Measurements from ENCODE around the gene GSDME.

GSDME gene

DNA sequence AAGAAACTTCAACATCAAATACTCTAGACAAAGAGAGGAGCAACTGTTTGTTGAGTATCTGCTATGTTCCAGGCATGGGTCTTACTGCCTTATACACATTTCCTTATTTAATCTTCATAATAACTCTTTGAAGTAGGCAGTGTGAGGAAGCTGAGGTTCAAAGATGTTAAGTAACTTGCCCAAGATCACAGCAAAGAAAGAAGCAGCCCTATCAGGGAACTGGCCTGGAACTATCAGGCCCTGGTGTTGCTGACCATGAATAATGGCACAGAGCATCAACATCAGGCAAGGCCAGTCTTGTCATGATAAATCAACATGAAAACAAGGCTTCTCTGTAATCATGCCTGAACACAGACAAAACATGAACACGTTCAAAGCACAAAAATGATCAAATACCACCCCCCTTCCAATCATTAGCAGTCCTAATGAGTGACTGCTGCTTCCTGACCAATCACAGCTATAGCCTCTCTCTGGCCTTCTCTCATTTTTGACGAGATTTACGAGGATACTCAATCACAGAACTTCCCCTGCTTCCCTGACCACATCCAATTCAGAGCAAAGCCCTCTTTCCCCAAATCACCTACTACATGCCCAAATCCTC, 2.3 kb downstream of the GSDME start:
- TF ChIP-seq, protein P1, sequence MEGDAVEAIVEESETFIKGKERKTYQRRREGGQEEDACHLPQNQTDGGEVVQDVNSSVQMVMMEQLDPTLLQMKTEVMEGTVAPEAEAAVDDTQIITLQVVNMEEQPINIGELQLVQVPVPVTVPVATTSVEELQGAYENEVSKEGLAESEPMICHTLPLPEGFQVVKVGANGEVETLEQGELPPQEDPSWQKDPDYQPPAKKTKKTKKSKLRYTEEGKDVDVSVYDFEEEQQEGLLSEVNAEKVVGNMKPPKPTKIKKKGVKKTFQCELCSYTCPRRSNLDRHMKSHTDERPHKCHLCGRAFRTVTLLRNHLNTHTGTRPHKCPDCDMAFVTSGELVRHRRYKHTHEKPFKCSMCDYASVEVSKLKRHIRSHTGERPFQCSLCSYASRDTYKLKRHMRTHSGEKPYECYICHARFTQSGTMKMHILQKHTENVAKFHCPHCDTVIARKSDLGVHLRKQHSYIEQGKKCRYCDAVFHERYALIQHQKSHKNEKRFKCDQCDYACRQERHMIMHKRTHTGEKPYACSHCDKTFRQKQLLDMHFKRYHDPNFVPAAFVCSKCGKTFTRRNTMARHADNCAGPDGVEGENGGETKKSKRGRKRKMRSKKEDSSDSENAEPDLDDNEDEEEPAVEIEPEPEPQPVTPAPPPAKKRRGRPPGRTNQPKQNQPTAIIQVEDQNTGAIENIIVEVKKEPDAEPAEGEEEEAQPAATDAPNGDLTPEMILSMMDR (IDR thresholded peaks at IDR 0.05; ENCODE audit: low read depth, low read length), result no peak
- no peak for DNase-seq (ENCODE audit: low read depth in 2 of 2)
- H3K4me3 ChIP-seq (replicated peaks in 1 of 2; ENCODE audit: low read depth in 2 of 2, low read length in 2 of 2), result no peak overlapping the region

DNA sequence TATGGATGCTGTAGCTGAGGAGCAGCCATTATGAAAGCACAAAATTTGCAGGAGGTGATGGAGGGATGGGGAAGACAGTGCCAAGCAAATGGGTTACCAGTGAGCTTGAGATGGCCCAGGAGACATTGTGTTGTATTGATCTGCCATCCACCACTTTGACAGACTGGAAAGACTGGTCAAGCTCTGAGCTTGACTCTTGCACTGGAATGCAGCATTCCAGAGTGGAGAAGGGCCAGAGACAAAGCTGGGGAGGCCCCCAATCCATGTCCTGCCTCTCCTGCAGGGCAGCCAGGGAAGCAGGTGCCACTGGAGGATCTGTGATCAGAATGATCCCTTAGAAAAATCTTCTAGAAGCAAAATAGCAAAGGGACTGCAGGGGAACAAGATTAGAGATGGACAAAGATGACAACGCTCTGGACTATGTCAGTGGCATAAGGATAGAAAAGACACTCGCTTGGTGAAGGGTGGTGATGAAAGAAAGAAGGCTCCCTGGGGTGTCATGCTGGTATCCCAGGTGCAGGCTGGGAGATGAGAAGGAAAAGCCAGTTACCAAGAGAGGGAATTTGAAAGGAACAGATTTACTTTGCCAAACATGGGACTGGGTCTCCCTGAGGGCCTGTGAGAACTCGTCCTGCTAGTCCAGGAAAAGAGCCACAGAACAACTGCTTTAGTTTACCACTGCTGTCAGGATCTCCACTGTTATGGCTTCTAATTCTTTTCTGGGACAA, 5.0 kb downstream of the GSDME start:
- TF ChIP-seq, protein P1 (IDR thresholded peaks at IDR 0.05; ENCODE audit: low read depth, low read length), result no peak
- no peak for DNase-seq (ENCODE audit: low read depth in 2 of 2)
- no peak overlapping the region for H3K4me3 ChIP-seq (replicated peaks in 1 of 2; ENCODE audit: low read depth in 2 of 2, low read length in 2 of 2)

DNA sequence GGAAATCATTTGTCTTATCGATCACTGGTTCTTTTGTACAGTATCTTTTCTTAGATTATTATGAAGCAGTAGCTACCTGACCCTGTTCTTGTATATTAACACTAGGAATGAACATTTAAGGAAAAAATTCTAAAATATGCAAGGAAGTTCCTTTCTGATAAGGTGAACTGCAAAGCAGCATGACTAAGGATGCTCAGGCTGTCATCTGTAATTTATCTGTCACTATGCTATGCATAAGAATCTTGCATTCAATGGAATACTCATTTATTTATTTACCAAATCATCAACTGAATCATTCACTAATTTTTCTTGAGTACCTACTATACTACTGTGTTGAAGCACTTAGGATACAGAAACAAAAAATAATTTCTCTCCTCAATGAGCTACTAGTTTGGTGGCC, 5.8 kb downstream of the GSDME start:
- no peak overlapping the region for H3K4me3 ChIP-seq (replicated peaks in 1 of 2; ENCODE audit: low read depth in 2 of 2, low read length in 2 of 2)
- no peak for DNase-seq (ENCODE audit: low read depth in 2 of 2)
- TF ChIP-seq, protein P1 (IDR thresholded peaks at IDR 0.05; ENCODE audit: low read depth, low read length), result no peak

DNA sequence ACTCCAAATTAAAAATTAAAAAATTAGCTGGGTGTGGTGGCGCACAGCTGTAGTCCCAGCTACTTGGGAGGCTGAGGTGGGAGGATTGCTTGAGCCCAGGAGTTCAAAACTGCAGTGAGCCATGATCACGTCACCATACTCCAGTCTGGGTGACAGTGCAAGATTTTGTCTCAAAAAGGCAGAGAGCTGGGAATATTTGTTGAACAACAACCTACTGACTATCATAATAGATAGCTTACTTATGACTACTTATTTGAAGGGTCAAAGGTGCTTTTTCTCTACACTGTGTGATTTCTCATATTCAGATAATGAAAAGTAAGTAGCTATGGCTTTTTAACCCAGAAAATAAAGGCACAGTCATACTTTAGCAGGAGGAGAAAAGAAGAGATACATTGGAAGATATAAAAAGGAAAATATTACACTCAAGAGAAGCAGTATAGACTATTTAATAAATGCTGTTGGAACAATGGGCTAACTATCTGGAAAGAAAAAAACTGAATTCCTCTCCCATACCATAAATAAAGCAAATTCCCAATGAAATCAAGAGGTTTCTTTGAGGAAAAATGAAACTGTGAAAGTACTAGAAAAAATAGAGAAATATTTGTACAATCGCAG, 6.7 kb downstream of the GSDME start:
- DNase-seq (ENCODE audit: low read depth in 2 of 2), result peak in 1 of 2 donors; percentile 62

DNA sequence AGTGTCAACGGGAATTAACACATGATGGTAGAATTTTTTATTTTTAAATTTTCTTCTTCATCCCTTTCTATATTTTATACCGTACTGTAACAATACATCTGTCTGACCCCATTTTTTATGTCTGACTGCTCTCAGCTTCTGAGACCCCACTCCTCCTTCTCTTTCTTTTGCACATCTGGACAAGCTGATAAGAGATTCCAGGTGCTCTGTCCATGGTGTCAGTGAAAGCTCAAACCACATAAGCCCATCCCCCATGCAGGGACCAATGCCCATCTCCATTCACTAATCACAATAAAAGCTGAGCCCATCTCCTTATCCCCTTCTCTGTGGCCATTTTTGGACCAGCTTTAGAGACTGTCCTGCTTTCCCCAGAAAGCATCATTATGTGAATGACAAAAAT, 8.7 kb downstream of the GSDME start:
- no peak for DNase-seq (ENCODE audit: low read depth in 2 of 2)
- H3K4me3 ChIP-seq (replicated peaks in 1 of 2; ENCODE audit: low read depth in 2 of 2, low read length in 2 of 2), result no peak overlapping the region
- TF ChIP-seq, protein P1 (IDR thresholded peaks at IDR 0.05; ENCODE audit: low read depth, low read length), result no peak

More for the DNA sequence above, 6.7 kb downstream of the GSDME start:
- TF ChIP-seq, protein P1 (IDR thresholded peaks at IDR 0.05; ENCODE audit: low read depth, low read length), result no peak
- H3K4me3 ChIP-seq (replicated peaks in 1 of 2; ENCODE audit: low read depth in 2 of 2, low read length in 2 of 2), result no peak overlapping the region

DNA sequence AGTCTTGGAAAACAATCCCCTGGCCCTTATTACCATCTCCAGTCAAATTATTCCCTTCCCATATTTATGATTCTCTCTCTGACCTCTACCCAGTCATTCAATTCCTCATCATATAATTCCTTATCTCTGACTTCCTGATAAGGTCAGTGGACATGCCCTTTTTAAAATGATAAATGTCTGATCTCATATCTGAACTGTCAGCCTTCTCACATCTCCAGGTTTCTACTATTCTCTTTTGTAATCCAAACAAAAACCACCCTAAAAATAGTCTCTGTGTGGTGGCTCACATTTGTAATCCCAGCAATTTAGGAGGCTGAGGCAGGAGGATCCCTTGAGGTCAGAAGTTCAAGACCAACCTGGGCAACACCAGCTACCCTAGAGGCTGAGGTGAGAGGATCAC, 11.9 kb downstream of the GSDME start:
- H3K4me3 ChIP-seq (replicated peaks in 1 of 2; ENCODE audit: low read depth in 2 of 2, low read length in 2 of 2), result no peak overlapping the region
- DNase-seq (ENCODE audit: low read depth in 2 of 2), result no peak
- TF ChIP-seq, protein P1 (IDR thresholded peaks at IDR 0.05; ENCODE audit: low read depth, low read length), result no peak

Data from cardiac fibroblast (primary cell).